ENCODE results near the gene CADM1. TPM values are rescaled to one million over a fixed set of nuclear protein-coding genes. Genes with fewer than 3 reads are reported as not detected.

CADM1 gene
- total RNA-seq, 1 experiment from 2014 or later: 0.79 TPM

DNA sequence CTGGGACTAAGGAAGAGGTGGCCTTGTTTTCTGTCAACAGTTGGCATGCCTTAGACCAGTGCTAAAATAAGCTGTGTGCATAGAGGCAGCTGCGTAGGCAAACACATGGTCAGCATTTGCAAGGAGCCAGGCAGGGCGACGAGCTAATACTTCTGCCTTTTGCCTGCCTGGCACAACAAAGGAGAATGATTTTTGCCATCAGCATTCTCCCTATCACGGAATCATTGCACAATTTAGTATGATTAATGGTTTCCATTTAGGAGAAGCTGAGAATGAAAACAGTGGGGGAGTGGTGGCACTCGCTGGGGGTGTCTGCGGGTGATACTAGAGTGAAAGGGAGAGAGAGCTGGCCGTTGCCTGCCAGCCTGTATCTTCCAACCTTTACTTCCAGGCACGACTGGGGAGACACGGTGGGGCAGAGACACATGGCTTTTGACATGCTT, 336.0 kb downstream of the CADM1 start:
- no peak overlapping the region for H3K9ac ChIP-seq (ENCODE audit: low read length)
- ChIA-PET CTCF (no interaction called here), RAD21 (ENCODE audit: low non-redundant PET in 1 of 2, low total read pairs in 2 of 2, uncharacterized antibody in 2 of 2, unreplicated experiment in 2 of 2) (interaction anchor here in 1 of 2 experiments (0.7 kb wide), 1 partner anchor 18 kb away, joined by 9 read pairs; no protein-coding TSS in a partner anchor), POLR2A (no interaction called here)
- BruUV-seq (replicated peaks): no TSS peak
- ATAC-seq (no peak), DNase-seq (ENCODE audit: low read depth, low spot score) (no peak)
- no peaks in the 10 kb centered on the region for H3K9me3 ChIP-seq (ENCODE audit: control insufficient read depth in 1 of 2, insufficient read depth in 1 of 2, low read depth in 1 of 2, low read length in 2 of 2)
- no peak overlapping the region for H3K4me2 ChIP-seq (ENCODE audit: low read length)
- no peaks in the 10 kb centered on the region for H3K79me2 ChIP-seq (ENCODE audit: insufficient read depth, low read length)
- H3K4me1 ChIP-seq (ENCODE audit: control insufficient read depth in 1 of 2, insufficient read depth in 2 of 2, low read length in 2 of 2): no peaks in the 10 kb centered on the region
- no peaks in the 10 kb centered on the region for H3K36me3 ChIP-seq (ENCODE audit: control insufficient read depth in 1 of 2, insufficient read depth in 2 of 2, low read length in 2 of 2)
- intact Hi-C loops (cut with micrococcal nuclease): no loop called here
- H3K27ac ChIP-seq (ENCODE audit: low read depth, low read length): no peak overlapping the region
- H3K9me2 ChIP-seq (ENCODE audit: insufficient read depth): no peaks in the 10 kb centered on the region
- H2AFZ ChIP-seq (ENCODE audit: low read depth, low read length, poor library complexity, severe bottlenecking): no peak overlapping the region
- TF ChIP-seq SP1 (IDR thresholded peaks at IDR 0.05; ENCODE audit: low read depth): no peak
- H3K4me3 ChIP-seq (replicated peaks in 1 of 2; ENCODE audit: low read depth in 1 of 2, low read length in 2 of 2): no peak overlapping the region
- H4K20me1 ChIP-seq (ENCODE audit: insufficient read depth): no peaks in the 10 kb centered on the region
- no peaks in the 10 kb centered on the region for H3K27me3 ChIP-seq (ENCODE audit: insufficient read depth, low read length)

DNA sequence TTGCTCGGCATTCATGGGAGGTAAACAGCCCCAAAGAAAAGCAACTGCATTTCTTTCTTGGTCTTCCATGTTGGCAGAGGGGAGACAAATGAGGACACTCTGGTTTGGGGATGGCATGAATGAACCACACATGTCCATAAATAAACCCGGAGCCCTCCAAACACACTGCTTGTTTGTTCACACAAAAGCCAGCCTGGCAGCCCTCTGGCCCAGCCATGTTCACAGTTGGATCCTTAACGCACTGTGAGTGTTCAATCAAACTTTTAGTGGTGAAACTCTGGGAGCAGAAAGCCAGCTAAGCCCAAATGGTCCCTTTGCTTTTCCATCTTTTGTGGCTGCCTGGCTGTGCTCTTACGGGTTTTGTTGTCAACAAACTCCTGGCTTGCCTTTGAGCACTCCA, 336.8 kb downstream of the CADM1 start:
- CTCF ChIA-PET: no interaction called here
- POLR2A ChIA-PET: no interaction called here
- Histone ChIP-seq H3K9me3 (ENCODE audit: control insufficient read depth in 1 of 2, insufficient read depth in 1 of 2, low read depth in 1 of 2, low read length in 2 of 2) (no peaks in the 10 kb centered on the region; a peak in 1 of 4 replicates), H2AFZ (ENCODE audit: low read depth, low read length, poor library complexity, severe bottlenecking) (no peak overlapping the region), H3K36me3 (ENCODE audit: control insufficient read depth in 1 of 2, insufficient read depth in 2 of 2, low read length in 2 of 2) (no peaks in the 10 kb centered on the region), H3K4me3 (replicated peaks in 1 of 2; ENCODE audit: low read depth in 1 of 2, low read length in 2 of 2) (no peak overlapping the region), H4K20me1 (ENCODE audit: insufficient read depth) (no peaks in the 10 kb centered on the region), H3K9me2 (ENCODE audit: insufficient read depth) (no peaks in the 10 kb centered on the region), H3K9ac (ENCODE audit: low read length) (no peak overlapping the region), H3K4me1 (ENCODE audit: control insufficient read depth in 1 of 2, insufficient read depth in 2 of 2, low read length in 2 of 2) (no peaks in the 10 kb centered on the region), H3K27me3 (ENCODE audit: insufficient read depth, low read length) (no peaks in the 10 kb centered on the region), H3K79me2 (ENCODE audit: insufficient read depth, low read length) (no peaks in the 10 kb centered on the region), H3K27ac (ENCODE audit: low read depth, low read length) (no peak overlapping the region), H3K4me2 (ENCODE audit: low read length) (no peak overlapping the region)
- DNase-seq (ENCODE audit: low read depth, low spot score): no peak
- no peak for TF ChIP-seq EZH2 (IDR thresholded peaks at IDR 0.05)
- TF ChIP-seq CBX3 (IDR thresholded peaks at IDR 0.05; ENCODE audit: low read depth): no peak
- TF ChIP-seq, protein P1, sequence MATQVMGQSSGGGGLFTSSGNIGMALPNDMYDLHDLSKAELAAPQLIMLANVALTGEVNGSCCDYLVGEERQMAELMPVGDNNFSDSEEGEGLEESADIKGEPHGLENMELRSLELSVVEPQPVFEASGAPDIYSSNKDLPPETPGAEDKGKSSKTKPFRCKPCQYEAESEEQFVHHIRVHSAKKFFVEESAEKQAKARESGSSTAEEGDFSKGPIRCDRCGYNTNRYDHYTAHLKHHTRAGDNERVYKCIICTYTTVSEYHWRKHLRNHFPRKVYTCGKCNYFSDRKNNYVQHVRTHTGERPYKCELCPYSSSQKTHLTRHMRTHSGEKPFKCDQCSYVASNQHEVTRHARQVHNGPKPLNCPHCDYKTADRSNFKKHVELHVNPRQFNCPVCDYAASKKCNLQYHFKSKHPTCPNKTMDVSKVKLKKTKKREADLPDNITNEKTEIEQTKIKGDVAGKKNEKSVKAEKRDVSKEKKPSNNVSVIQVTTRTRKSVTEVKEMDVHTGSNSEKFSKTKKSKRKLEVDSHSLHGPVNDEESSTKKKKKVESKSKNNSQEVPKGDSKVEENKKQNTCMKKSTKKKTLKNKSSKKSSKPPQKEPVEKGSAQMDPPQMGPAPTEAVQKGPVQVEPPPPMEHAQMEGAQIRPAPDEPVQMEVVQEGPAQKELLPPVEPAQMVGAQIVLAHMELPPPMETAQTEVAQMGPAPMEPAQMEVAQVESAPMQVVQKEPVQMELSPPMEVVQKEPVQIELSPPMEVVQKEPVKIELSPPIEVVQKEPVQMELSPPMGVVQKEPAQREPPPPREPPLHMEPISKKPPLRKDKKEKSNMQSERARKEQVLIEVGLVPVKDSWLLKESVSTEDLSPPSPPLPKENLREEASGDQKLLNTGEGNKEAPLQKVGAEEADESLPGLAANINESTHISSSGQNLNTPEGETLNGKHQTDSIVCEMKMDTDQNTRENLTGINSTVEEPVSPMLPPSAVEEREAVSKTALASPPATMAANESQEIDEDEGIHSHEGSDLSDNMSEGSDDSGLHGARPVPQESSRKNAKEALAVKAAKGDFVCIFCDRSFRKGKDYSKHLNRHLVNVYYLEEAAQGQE (IDR thresholded peaks at IDR 0.05; ENCODE audit: low read depth): no peak
- TF ChIP-seq YY1 (IDR thresholded peaks at IDR 0.05; ENCODE audit: extremely low read depth, insufficient replicate concordance, low read depth, low read length): no peak
- no peak for TF ChIP-seq EZH2phosphoT487 (IDR thresholded peaks at IDR 0.05; ENCODE audit: borderline replicate concordance)
- TF ChIP-seq, protein P2, sequence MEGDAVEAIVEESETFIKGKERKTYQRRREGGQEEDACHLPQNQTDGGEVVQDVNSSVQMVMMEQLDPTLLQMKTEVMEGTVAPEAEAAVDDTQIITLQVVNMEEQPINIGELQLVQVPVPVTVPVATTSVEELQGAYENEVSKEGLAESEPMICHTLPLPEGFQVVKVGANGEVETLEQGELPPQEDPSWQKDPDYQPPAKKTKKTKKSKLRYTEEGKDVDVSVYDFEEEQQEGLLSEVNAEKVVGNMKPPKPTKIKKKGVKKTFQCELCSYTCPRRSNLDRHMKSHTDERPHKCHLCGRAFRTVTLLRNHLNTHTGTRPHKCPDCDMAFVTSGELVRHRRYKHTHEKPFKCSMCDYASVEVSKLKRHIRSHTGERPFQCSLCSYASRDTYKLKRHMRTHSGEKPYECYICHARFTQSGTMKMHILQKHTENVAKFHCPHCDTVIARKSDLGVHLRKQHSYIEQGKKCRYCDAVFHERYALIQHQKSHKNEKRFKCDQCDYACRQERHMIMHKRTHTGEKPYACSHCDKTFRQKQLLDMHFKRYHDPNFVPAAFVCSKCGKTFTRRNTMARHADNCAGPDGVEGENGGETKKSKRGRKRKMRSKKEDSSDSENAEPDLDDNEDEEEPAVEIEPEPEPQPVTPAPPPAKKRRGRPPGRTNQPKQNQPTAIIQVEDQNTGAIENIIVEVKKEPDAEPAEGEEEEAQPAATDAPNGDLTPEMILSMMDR (IDR thresholded peaks at IDR 0.05 in 2 of 3, conservative IDR thresholded peaks at IDR 0.05 in 1 of 3; ENCODE audit: borderline replicate concordance in 1 of 3, insufficient read depth in 1 of 3, low read depth in 2 of 3, low read length in 2 of 3): no peak
- TF ChIP-seq POLR2A (IDR thresholded peaks at IDR 0.05; ENCODE audit: borderline replicate concordance, extremely low read depth, insufficient read depth, insufficient read length): no peak
- BruUV-seq (replicated peaks): no TSS peak
- intact Hi-C loops (cut with micrococcal nuclease): no loop called here
- RAD21 ChIA-PET (ENCODE audit: low non-redundant PET in 1 of 2, low total read pairs in 2 of 2, uncharacterized antibody in 2 of 2, unreplicated experiment in 2 of 2): no interaction called here
- no peak for ATAC-seq

Measured in HCT116 (cell line).